HepG2 (cell line): ENCODE results near the gene TRAPPC12. TPM values are rescaled to one million over a fixed set of nuclear protein-coding genes. Genes with fewer than 3 reads are reported as not detected.

Experiments
- CBX5 ChIP-seq: sonication (generic); formaldehyde crosslinking; IDR thresholded peaks from 2 replicates; pipeline ENCODE4 v1.4.0; 2020; ENCODE audit warnings: missing genetic modification reagents, borderline replicate concordance
- CEBPG ChIP-seq: IDR thresholded peaks from 2 replicates; pipeline ENCODE4 v1.6.1; 2016
- EP300 ChIP-seq, 3 experiments: sonication (generic) in 1 of 3; formaldehyde crosslinking in 1 of 3; IDR thresholded peaks; 2 replicates each; pipeline versions ENCODE4 v1.5.1 to v1.6.1; 2011 to 2020; ENCODE audit warnings: low read depth in 2 of 3, low read length in 2 of 3, borderline replicate concordance in 1 of 3, improper control_type of control experiment in 1 of 3, mild to moderate bottlenecking in 1 of 3, missing genetic modification reagents in 1 of 3, moderate library complexity in 1 of 3
- HMGXB4 ChIP-seq, 2 experiments: sonication (generic) in 1 of 2; formaldehyde crosslinking in 1 of 2; IDR thresholded peaks; 2 replicates each; pipeline versions ENCODE4 v1.4.0 to v1.6.1; 2018 to 2020; ENCODE audit warnings: missing genetic modification reagents in 2 of 2, borderline replicate concordance in 1 of 2, low read depth in 1 of 2, mild to moderate bottlenecking in 1 of 2, missing biosample characterization in 1 of 2
- HOXA7 ChIP-seq: sonication (generic); formaldehyde crosslinking; IDR thresholded peaks from 2 replicates; pipeline ENCODE4 v1.8.1; 2022; ENCODE audit warnings: mild to moderate bottlenecking, missing genetic modification reagents, moderate library complexity
- MED8 ChIP-seq: sonication (generic); formaldehyde crosslinking; IDR thresholded peaks from 2 replicates; pipeline ENCODE4 v1.8.1; 2023; ENCODE audit warnings: mild to moderate bottlenecking, missing genetic modification reagents; ENCODE audit not compliant: insufficient replicate concordance
- MXD3 ChIP-seq: IDR thresholded peaks from 2 replicates; pipeline ENCODE4 v1.6.1; 2016; ENCODE audit warnings: mild to moderate bottlenecking, missing biosample characterization, missing genetic modification reagents
- PTBP1 ChIP-seq: fragments of 200-400 bp; formaldehyde crosslinking; IDR thresholded peaks from 2 replicates; pipeline ENCODE4 v1.6.1; 2018; ENCODE audit warnings: low read length, low read depth; ENCODE audit not compliant: poor library complexity, severe bottlenecking
- SMC3 ChIP-seq: IDR thresholded peaks from 2 replicates; pipeline ENCODE4 v1.6.1; 2011; ENCODE audit warnings: low read length, improper control_type of control experiment
- SNAPC2 ChIP-seq: sonication (generic); formaldehyde crosslinking; IDR thresholded peaks from 2 replicates; pipeline ENCODE4 v1.8.1; 2022; ENCODE audit warnings: mild to moderate bottlenecking, missing genetic modification reagents
- SNAPC5 ChIP-seq: sonication (generic); formaldehyde crosslinking; IDR thresholded peaks from 2 replicates; pipeline ENCODE4 v1.8.1; 2023; ENCODE audit warnings: mild to moderate bottlenecking, missing genetic modification reagents, borderline replicate concordance
- TFAP4 ChIP-seq: sonication (generic); IDR thresholded peaks from 2 replicates; pipeline ENCODE4 v1.6.1; 2016; ENCODE audit warnings: low read depth, borderline replicate concordance
- U2AF1 ChIP-seq: fragments of 200-400 bp; formaldehyde crosslinking; optimal IDR thresholded peaks from 2 replicates; pipeline ENCODE3; 2017; ENCODE audit warnings: mild to moderate bottlenecking, low read depth, low read length
- WIZ ChIP-seq: sonication (generic); formaldehyde crosslinking; IDR thresholded peaks from 2 replicates; pipeline ENCODE4 v1.5.1; 2020; ENCODE audit warnings: mild to moderate bottlenecking, missing genetic modification reagents
- ZBTB2 ChIP-seq: sonication (generic); formaldehyde crosslinking; IDR thresholded peaks from 2 replicates; pipeline ENCODE4 v1.8.0; 2022; ENCODE audit warnings: low read depth, missing genetic modification reagents
- ZKSCAN8 ChIP-seq: IDR thresholded peaks from 2 replicates; pipeline ENCODE4 v1.6.1; 2016; ENCODE audit warnings: borderline replicate concordance, missing genetic modification reagents, missing compliant biosample characterization
- ZMYM2 ChIP-seq: sonication (generic); formaldehyde crosslinking; IDR thresholded peaks from 2 replicates; pipeline ENCODE4 v1.8.0; 2022; ENCODE audit warnings: mild to moderate bottlenecking, missing genetic modification reagents
- ZNF432 ChIP-seq: sonication (generic); formaldehyde crosslinking; IDR thresholded peaks from 2 replicates; pipeline ENCODE4 v1.5.0; 2020; ENCODE audit warnings: missing genetic modification reagents, mild to moderate bottlenecking, borderline replicate concordance
- ZNF746 ChIP-seq: sonication (generic); formaldehyde crosslinking; IDR thresholded peaks from 2 replicates; pipeline ENCODE4 v1.8.0; 2022; ENCODE audit warnings: mild to moderate bottlenecking, missing genetic modification reagents
- ZNF780A ChIP-seq: sonication (generic); formaldehyde crosslinking; IDR thresholded peaks from 2 replicates; pipeline ENCODE4 v1.8.0; 2022; ENCODE audit warnings: mild to moderate bottlenecking, missing genetic modification reagents, moderate library complexity
- ZSCAN22 ChIP-seq: sonication (generic); formaldehyde crosslinking; IDR thresholded peaks from 2 replicates; pipeline ENCODE4 v1.4.0; 2020; ENCODE audit warnings: mild to moderate bottlenecking, missing genetic modification reagents
- ZZZ3 ChIP-seq: sonication (generic); formaldehyde crosslinking; IDR thresholded peaks from 2 replicates; pipeline ENCODE4 v1.4.0; 2020; ENCODE audit warnings: missing genetic modification reagents, mild to moderate bottlenecking, borderline replicate concordance
- polyA plus RNA-seq, 8 experiments: library from polyadenylated mRNA; depleted of rRNA in 3 of 8; stranded (reverse) in 7 of 8; unstranded in 1 of 8; fragments of >200 nt; fragmentation: Illumina TruSeq in 4 of 8; extraction: Trizol in 4 of 8; gene quantifications; 2 replicates each; pipeline versions ENCODE4 v1.2.1 to v1.2.3, GENCODE V29; 2011 to 2016; ENCODE audit warnings: low read depth in 4 of 8, missing spikeins in 1 of 8, mixed read lengths in 1 of 8; ENCODE audit not compliant: insufficient read depth in 1 of 8
- total RNA-seq, 5 experiments: library from RNA; depleted of rRNA; stranded (reverse); fragments of >200 nt; fragmentation: Illumina TruSeq; extraction: Trizol; gene quantifications; 2 replicates each; pipeline ENCODE4 v1.2.3, GENCODE V29; 2016; ENCODE audit warnings: low read depth in 1 of 5

Gene TRAPPC12
- total and polyA plus RNA-seq, 2 of the 13 experiments (the other 11 are each of a cell fraction or from before 2014, with no cell fraction given): 46.4 to 97.7 TPM

GRCh38 chr2:3519255-3520205 lies 140.0 kb downstream of the TRAPPC12 start, which contains the start of gene ADI1 (continued):
- no peak for TF ChIP-seq PTBP1
- no peak for TF ChIP-seq CEBPG (CRISPR knock-in tag)
- TF ChIP-seq ZZZ3 (CRISPR knock-in tag): peak; percentile 39; the same call in 1 of the 2 replicates
- peak; percentile 96; the same call in 1 of the 2 replicates for TF ChIP-seq SNAPC5 (CRISPR knock-in tag)
- peak; percentile 61; the same call in 1 of the 2 replicates for TF ChIP-seq TFAP4
- peak; percentile 69; the same call in 1 of the 2 replicates for TF ChIP-seq ZKSCAN8 (CRISPR knock-in tag)
- TF ChIP-seq U2AF1: no peak
- TF ChIP-seq MXD3 (CRISPR knock-in tag): peak; percentile 98
- peak; percentile 68; the same call in 1 of the 2 replicates for TF ChIP-seq ZNF746 (CRISPR knock-in tag)
- peak; percentile 68 for TF ChIP-seq CBX5 (CRISPR knock-in tag)
- peak; percentile 32; the same call in 1 of the 2 replicates for TF ChIP-seq ZSCAN22 (CRISPR knock-in tag)
- no peak for TF ChIP-seq ZNF780A
- peak; percentile 86; the same call in 1 of the 2 replicates for TF ChIP-seq WIZ
- peak; percentile 55 for TF ChIP-seq ZBTB2 (CRISPR knock-in tag)
- no peak for TF ChIP-seq SMC3
- TF ChIP-seq EP300 (IDR thresholded peaks at IDR 0.05; ENCODE audit: low read depth in 2 of 2, low read length in 2 of 2): 0 out of 4 replicates have a peak, but pooled peaks have one; percentile 20 to 44
- TF ChIP-seq EP300 (CRISPR knock-in tag; IDR thresholded peaks at IDR 0.05; ENCODE audit: borderline replicate concordance): 0 out of 2 replicates have a peak, but pooled peaks have one; percentile 42
- no peak for TF ChIP-seq ZNF432 (CRISPR knock-in tag)
- no peak for TF ChIP-seq HOXA7 (CRISPR knock-in tag)
- TF ChIP-seq ZMYM2 (CRISPR knock-in tag): peak; percentile 93
- no peak; the same call in none of the 2 replicates for TF ChIP-seq SNAPC2
- peak; percentile 89 for TF ChIP-seq MED8 (CRISPR knock-in tag)
- peak; percentile 17 to 70; a peak in 2 of 4 replicates for TF ChIP-seq HMGXB4 (CRISPR knock-in tag; IDR thresholded peaks at IDR 0.05; ENCODE audit: borderline replicate concordance in 1 of 2, low read depth in 1 of 2)
